ENCODE data around the gene PHF23.

The PHF23 gene

DNA sequence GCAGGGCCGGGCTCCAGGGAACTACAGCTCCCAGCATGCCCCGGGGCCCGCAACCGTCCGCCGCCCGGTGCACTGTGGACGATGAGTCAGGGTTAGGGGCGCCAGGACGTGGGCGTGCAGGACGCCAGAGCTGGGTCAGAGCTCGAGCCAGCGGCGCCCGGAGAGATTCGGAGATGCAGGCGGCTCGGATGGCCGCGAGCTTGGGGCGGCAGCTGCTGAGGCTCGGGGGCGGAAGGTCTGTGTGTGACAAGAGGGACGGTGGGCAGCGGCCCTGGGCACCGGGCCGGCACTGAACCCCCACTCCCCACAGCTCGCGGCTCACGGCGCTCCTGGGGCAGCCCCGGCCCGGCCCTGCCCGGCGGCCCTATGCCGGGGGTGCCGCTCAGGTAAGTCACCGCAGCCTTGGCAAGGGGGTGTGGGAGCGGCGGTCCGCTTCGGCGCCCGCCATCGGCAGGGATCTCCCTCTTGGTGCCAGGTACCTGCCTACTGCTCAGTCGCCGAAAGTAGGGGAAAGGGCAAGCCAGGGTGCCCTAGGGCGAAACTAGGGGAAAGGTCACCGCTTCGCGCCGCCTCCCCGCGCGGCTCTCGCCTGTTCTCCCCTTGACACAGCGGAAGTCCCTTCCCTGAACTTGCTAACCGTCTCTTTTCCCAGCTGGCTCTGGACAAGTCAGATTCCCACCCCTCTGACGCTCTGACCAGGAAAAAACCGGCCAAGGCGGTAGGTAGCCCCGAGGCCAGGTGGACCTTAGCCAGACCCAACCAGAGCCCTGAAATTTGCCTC is 19.3 kb downstream of the PHF23 start, which contains the start of the genes ACADVL and DLG4:
ACADVL (plus strand) TSS at position 127 of the 781 bp plus-strand sequence; CDS start at position 174, 47 bp downstream.
DLG4 (minus strand) TSS at position 25 of the 781 bp plus-strand sequence.
- peak; percentile 41 to 66 for DNase-seq

DNA sequence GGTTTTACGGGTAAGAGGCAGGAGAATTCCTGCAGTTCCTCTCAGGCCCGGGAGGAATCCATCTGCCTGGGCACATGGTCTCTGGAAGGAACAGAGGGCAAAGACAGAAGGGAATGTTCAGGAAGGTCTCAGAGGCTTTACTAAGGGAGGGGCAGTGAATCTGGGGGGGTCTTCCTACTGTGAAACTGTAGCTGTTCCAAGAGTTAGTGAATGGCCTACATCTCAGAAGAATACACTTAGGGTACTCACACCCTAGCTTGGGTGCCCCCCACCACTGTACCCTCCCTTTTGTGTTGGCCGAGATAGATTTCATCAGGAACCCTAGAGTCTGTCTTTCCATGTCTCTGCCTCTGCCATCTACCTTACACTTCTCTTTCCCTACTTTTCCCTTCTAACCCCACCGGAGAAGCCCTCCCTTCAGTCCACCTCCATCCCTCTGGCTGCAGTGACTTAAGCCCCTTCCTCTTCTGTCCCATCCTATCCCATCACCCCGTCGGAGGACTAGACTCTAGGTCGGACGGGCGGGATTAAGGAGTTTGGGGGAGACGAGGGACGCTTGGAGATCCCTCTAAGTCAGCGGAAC is 19.9 kb downstream of the PHF23 start:
- DNase-seq: no peak

DNA sequence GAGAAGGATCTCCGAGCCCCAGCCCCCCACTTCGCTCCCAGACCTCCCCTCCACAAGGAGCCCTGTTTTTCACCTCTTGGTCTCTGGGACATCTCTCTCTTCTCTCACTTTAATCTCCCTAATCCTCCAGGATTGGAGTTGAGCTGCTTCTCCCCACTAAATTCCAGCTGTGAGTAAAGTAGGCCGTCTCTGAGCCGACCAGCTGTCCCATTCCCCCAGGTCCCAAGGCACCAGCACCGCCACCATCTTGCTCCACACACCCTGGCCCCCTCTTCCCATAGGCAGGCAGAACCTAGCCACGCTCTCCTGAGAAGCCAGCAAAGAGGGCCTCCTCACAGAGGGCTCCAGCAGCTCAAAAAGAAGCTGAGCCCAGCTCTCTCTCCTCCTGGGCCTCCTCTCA is 20.5 kb downstream of the PHF23 start:
- DNase-seq: no peak

DNA sequence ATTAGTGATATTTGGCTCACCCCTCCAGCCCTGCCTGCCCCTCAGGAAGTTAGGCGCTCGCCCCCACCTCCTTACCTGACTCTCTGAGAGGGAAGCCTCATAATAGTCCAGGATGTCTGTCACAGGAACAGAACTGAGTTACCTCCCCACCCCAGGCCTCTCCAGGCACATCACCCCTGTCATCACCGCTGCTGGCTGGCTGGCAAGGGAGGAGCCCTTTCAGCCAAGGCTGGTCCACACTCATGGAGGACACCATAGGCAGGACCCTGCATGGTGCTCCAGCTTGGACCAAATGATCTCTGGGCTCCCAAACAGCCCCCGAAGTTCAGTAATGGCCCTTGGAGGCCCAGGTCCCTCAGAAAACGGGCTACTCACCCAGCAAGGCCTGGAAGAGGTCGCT is 21.1 kb downstream of the PHF23 start:
- DNase-seq: no peak

DNA sequence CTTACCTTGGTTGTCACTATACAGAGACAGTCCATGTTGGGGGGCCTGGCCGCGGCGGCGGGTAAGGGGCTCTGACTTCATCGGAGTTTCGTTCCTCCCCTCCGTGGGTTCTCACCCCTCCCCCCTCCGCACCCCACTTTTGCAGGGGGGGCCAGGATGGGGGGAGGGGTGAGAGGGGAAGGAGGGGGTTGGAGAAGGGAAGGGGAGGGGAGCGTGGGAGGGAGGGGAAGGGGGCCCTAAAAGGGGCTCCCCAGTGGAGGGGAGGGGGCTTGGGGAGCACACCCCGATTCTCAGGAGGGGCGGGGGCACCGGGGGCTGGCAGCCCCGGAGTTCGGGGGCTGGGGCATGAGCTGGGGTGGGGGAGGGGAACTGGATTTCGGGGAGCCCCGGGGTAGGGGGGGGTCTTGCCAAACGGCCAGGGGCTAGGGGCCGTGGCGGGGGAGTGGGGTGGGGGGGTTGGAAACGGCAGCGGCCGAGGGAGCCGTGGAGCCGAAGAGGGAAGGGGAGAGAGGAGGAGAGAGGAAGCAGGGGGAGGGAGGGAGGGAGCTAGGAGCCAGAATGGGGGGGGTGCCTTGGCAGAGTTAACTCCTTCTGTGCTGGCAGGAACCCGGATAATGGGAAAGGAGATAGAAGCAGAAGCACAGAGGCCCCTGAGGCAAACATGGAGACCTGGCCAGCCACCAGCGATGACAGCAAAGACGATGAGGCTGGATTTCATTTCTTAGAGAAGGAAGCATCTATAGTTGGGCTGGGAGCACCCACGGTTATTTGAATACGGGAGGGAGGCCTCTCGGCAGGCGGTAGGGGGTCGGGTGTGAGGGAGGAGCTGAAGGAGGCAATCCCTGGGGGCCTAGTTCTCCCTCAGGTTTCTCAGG is 21.9 kb downstream of the PHF23 start:
- peak; percentile 31 to 55 for DNase-seq

DNA sequence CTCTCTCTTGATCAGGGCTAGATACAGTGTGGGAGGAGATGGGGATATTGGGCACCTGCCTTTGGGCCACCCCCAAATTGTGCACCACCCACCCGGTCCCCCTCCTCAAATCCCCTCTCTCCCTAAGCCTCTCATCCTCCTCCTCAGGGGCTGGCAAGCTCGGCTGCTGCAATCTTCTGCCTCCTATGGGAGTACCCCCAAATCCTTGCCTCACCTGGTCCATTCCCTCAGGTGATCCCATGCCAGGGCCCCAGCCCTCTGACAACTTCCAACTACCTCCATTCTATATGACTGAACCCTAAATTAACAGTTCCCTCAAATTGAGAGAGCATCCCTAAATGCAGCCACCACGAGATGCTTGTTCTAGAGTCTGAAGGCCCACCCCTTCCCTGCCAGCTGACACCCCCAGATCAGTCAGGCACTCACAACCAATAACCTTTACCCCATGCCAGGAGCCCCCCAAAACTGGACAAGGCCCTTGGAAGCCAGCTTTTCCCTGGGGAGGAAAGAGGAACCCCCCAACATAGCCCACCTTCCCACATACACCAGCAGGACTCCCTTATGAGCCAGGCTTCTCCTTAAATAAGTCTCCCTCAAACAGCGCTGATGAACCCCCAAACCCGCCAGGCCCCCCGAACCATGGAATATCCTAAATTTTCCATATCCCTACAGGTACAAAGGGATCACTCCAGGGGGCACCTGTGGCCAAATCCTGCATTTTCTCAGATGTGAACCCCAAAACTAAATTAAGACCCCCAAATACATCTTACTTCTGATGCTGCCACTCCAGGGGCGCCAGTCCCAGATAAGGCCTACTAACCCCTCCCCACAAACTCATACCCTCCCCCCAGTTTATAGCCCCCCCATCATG is 22.8 kb downstream of the PHF23 start:
- no peak for DNase-seq

DNA sequence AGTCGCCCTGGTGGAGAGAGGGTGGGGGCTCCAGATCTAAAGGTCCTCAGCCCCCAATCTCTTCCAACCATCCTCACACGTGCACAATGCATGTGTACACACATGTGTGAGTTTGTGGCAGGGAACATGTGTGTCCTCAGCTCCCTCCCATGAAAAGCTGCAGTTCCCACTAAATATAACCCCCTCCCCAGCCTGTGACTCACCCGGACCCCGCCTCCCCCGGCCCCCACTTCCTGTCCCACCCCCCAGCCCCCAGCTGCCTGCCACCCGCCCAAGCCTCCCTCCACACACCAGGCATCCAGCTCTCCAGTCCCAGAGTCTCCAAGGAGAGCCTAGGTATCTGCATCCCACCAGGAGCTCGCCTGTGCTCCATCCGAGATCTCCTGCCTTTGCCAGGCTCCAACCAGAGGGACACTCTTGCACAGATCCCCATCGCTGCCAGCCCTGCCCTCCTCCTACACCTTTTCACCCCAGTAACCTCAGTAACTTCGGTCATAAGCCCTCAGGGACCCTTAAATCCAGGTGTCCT is 23.5 kb downstream of the PHF23 start:
- no peak for DNase-seq

DNA sequence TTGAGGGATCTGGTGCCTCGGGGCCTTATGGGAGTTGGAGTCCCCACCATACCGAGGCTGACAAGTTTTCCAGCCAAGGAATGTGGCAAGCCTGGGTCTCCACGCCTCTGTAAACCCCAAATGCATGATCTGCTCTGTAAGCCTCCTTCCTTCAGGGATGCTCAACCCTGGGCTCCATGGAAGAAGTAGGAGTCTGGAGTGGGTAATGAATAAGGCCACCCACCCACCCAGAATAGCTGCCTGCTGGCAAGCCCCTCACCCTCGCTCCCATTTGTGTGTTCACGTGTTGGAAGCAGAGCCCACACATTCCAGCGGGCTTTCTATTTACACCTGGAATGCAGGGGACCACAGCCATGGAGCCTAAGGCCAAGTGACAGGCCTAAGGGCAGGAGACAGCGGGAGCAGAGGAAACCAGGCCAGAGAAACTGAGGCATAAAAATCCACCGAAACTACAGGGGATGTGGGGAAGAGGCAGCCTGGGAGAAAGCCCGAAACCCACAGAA is 24.1 kb downstream of the PHF23 start:
- peak in 1 of 2 experiments; percentile 54 for DNase-seq

DNA sequence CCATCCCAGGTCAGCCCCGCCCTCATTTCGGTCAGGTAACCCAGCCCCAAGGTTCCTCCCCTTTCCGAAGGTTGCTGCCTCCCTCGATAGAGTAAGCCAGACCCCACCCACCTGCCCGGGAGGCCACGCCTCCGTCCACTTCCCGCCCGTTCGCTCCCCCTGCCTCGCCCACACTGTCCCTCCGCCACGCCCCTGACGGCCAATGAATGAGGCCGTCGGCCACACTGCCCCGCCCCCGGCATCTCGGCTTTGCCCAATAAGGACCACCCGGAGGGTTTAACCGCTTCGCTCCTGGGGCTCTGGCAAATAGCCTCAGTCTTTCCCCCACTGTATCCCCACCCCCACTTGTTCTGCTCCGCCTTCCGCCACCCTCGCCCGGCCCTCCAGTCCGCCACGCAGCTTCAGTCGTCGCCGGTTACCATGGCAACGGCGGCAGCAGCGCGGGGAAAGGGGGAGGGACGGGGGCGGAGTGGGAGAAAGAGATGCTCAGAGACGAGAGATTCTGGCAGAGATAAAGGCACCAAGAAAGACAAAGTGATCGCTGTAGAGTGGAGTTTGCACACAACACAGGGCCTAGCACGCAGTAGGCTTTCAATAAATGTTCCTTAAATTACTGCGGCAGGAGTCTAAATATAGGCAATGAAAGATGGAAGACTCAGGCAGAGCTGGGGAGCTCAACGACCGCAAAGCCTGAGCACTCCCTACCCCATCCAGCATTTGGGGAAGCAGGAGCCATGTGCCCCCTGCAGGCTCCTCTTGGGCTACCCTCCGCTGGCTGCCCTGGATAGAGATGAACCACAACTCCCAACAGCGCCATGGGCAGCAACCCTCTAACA is 24.7 kb downstream of the PHF23 start:
- DNase-seq: peak; percentile 87 to 95

DNA sequence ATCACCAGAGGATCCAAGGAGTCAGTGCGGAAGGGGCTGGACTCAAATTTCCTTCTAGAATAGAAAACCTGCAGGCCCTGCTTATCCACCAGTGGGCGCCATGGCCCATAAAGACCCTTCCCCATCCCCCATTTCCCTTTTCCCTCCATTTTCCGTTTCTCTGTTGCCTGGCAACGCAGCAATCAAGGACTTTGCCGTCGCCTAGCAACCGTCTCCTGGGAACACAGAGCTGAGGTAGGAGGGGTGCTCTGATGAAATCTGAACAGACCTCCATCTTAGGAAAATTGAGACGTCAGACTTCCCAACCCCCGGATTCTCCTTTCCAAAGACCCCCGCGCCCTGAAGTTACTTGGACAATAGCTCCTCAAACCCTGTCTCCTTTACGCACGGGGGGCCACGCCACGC is 25.4 kb downstream of the PHF23 start:
- peak; percentile 75 to 90 for DNase-seq

DNA sequence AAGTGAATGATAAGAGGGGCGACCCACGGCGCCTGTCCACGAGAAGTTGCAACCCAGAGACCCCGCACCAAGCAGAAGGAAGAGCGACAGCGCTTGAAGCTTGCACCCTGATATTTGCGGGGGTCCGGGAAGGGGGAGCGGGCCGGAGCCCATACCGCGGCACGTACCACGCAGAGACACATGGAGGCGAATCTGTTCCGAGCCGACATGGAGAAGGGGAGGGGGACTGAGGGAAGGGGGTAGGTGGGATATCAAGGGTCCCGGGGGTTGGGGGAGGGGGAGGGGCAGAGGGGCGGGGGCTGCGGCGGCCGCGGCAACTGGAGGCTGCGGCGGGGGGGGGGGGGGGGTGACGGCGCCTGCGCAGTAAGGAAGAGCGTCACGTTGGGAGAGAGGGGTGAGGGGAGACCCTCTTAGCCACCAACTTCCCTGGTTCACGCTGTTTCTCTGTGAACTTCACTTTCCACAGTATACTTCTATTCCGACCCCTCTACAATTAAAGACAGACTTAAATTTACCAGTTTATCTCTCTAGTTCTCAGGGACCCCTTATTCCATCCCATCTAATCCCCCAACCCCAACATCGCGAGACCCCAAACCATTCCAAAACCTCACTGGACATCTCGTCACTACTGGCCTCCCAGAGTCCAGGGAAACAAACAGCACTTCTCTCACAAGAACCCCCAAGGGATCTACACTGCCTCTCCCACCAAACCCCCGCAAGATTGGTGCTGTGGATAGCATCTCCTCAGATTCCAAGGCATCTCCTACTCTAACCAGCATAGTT is 27.6 kb downstream of the PHF23 start:
- DNase-seq: no peak

DNA sequence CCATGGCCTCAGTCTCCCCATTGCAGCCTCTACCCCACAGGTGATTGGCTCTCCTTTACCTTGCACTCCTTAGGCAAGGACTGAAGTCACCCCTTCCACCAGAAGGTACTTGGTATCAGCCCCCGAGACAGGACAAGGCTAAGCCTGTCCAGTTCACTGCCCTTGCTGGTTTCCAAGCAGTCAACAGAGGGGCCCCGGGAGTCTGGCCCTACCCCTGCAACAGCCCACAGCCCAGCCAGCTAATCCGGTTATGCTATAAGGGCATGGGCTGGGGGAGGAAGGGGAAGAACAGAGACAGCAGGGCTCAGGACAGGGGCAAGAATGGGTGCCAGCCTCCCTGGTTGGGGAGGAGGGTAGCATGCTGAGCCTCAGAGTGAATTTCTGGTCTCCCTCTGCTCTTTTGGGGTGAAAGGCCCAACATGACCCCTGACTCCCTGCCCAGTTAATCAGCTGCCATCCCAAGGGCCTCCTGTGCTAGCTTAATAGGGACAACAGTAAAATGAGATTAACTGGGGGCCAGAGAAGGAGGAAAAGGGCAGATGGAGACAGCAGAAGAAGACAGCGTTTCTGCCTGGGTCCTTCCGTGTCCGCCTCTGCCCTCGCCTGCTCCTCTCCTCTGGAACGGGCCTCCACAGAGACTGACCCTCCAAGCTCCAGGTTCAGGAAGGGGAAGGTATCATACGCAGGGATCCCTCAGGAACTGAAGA is 30.4 kb downstream of the PHF23 start:
- DNase-seq: no peak

DNA sequence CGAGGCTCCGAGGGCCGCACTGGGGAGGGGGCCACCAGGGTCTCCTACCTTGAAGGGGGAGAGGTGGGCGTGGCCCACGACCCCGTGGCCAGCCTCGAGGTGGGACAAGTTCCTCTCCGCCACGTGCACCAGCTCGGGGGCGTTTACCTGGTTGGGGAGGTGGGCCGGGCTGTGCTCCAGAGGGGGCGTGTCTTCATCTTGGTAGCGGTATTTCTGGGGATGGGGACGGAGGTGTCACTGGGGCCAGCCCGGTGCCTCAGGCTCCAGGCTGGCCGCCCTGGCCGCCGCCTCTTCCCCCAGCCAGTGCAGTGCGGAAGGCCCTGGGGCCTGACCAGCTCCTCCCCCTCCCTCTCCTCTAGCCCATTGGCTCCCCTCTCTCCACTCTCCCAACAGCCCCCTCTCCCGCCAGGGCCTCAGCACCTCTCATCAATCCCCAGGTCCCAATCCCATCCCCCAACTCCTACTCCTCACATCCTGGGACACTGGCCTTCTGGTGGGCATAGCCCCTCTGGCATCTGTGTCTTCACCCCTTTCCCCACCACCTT is 31.2 kb downstream of the PHF23 start:
- no peak for DNase-seq

DNA sequence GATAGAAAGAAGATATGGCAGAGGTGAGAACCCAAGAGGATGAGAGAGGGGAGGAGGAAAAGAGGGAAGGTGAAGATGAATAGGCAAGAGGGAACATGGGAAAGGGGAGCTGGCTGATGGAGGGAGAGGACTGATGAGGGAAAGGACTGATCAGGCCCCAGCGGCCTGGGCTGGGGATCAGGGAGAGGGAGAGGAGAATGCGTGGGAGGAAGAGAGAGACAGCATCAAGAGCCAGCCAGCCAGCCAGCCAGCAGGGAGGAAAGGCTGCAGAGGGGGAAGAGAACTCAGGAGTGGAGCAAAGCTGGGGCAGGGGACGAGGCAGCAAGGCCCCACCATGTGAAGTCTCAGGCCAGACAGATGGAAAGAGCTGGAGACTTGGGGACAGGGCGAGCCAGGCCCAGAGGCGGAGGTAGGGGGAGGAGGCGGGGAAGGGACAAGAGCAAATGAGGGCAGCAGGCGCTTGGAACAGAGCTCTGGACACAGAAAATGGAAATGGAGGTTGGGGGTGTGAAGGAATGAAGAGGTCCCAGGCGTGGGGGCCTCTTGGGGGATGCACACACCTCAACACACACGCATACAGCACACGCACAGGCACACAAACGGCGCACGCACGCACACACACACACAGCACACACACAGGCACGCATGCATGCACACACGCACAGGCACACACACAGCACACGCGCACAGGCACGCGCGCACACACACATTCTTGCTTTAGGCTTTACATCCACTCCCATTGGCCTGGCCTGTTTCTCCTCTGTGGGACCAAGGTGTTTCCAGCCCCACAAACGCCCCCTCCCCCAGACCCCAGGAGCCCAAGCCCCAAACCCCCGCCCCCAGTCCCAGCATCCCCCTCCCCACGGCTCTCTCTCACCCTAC is 31.9 kb downstream of the PHF23 start:
- no peak for DNase-seq

DNA sequence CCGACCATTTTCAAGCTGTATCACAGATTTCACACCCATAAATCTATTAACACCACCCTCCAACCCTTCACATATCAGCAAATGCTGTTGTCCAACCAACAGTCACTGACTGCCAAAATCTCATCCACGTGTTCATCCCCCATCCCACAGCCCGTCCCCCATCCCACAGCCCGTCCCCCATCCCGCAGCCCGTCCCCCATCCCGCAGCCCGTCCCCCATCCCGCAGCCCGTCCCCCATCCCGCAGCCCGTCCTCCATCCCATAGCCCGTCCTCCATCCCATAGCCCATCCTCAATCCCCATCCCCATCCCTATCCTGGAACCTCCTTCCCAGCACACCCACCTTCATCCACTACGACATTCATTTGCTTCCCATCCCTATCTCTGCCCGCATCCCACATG is 33.7 kb downstream of the PHF23 start:
- no peak for DNase-seq

DNA sequence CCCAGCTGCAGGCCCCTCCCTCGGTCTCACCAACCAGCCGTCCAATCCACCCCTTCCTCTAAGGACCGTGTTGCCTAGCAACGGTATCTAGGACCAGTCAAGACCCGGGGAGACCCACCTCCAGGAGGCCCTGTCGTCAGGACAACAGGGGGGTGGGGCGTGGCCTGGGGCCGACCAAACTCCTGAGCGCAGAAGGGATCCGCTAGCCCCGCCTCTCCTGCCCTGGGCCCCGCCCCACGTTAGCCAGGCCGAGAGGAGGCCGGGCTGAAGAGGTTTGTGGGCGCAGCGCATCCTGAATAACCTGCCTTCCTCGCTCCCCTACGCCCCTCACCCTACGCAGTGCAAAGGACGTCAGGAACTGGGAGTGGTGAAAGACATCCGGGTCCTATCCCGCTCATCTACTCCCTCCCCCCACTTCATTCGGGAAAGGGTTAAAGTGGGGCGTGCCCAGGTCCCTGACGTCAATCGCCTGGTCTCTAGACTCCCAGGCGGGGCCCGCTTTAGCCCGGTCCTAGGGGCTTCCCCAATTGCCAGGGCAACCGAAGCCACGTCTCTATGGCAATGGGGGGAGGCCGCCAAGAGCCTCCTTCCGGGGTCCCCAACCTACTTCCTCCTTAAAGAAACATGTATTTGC is 34.3 kb downstream of the PHF23 start:
- DNase-seq: no peak

DNA sequence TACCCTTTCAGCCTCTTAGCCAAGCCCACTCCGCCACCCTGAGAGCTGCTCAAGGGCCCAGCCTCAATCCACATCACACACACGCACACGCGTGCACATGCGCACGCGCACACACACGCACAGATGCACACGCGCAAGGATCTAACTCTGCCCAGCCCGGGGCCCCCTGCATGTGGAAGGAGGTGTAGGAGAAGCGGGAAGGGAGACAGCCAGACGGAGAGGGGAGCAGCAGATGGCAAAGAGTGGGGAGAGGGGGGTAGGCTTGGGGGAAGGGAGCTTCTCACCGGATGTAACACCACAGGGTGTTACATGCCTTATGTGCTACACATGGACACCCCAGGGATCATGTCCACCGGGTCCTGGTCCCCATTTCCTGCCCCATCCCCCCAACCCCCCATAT is 34.9 kb downstream of the PHF23 start:
- no peak for DNase-seq

DNA sequence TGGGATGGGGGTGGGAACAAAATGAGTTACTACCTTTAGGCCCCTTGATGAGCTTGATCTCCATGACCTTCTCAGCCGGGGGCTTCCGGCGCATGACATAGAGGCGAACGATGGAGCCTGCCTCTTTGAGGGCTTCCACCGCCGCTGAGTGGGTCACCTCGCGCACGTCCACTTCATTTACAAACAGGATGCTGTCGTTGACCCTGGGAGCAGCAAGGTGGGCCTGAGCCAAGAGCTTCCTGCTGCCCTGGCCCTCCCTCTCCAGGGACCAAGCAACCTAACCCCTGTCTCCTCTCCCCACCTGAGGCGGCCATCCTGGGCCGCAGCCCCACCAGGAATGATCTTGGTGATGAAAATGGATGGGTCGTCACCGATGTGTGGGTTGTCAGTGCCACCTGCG is 35.9 kb downstream of the PHF23 start:
- DNase-seq: no peak

Measured in SW 1271 (cell line).